Testis (tissue), 2 donors: ENCODE data around the gene AP5B1.

Experiments used
- POLR2A ChIP-seq: fragments of 450-650 bp; IDR thresholded peaks from one replicate; pipeline ENCODE4 v1.6.1; 2017; ENCODE audit warnings: antibody characterized with exemption, mild to moderate bottlenecking, moderate library complexity
- TF ChIP-seq, protein P1 (sequence below), 3 experiments: fragments of 450-650 bp in 2 of 3; fragments of 200-600 bp in 1 of 3; sonication (generic) in 1 of 3; IDR thresholded peaks; one replicate each; pipeline ENCODE4 v1.5.1; 2016 to 2019; ENCODE audit warnings: antibody characterized with exemption in 3 of 3, mild to moderate bottlenecking in 2 of 3, moderate library complexity in 1 of 3

GRCh38 chr11:65806979-65807378, 26.2 kb upstream of the AP5B1 start:
- TF ChIP-seq, protein P1, sequence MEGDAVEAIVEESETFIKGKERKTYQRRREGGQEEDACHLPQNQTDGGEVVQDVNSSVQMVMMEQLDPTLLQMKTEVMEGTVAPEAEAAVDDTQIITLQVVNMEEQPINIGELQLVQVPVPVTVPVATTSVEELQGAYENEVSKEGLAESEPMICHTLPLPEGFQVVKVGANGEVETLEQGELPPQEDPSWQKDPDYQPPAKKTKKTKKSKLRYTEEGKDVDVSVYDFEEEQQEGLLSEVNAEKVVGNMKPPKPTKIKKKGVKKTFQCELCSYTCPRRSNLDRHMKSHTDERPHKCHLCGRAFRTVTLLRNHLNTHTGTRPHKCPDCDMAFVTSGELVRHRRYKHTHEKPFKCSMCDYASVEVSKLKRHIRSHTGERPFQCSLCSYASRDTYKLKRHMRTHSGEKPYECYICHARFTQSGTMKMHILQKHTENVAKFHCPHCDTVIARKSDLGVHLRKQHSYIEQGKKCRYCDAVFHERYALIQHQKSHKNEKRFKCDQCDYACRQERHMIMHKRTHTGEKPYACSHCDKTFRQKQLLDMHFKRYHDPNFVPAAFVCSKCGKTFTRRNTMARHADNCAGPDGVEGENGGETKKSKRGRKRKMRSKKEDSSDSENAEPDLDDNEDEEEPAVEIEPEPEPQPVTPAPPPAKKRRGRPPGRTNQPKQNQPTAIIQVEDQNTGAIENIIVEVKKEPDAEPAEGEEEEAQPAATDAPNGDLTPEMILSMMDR (IDR thresholded peaks at IDR 0.05) = no peak
- TF ChIP-seq POLR2A = no peak
